B cell (primary cell): ENCODE data around the gene USP53. TPM values are rescaled to one million over a fixed set of nuclear protein-coding genes. Genes with fewer than 3 reads are reported as not detected.

Experiments used
- ATAC-seq: fragments of 200-7000 bp; cut with Tn5 transposase; one replicate; pipeline ENCODE4 v1.10.0; 2021; ENCODE audit warnings: low read depth, mild to moderate bottlenecking, moderate number of reproducible peaks, moderate library complexity
- CTCF ChIA-PET: fragments of 350-600 bp; sonication (Branson Sonifier 250); formaldehyde crosslinking; loops from one replicate; lab custom pipeline; 2021; ENCODE audit warnings: antibody characterized with exemption, inconsistent platforms; lab: Charles Lee
- POLR2A ChIA-PET: fragments of 350-600 bp; sonication (Branson Sonifier 250); formaldehyde crosslinking; loops from one replicate; lab custom pipeline; 2021; ENCODE audit warnings: antibody characterized with exemption; lab: Charles Lee
- DNase-seq: peaks from one replicate; pipeline ENCODE4 v3.0.0; 2013
- H2AFZ ChIP-seq: 2 replicates; pipeline ENCODE4 v1.6.1; 2012; ENCODE audit warnings: mild to moderate bottlenecking, low read depth, low read length; ENCODE audit not compliant: insufficient read depth, poor library complexity, severe bottlenecking
- H3K27ac ChIP-seq, 2 donors: 1 replicate in 1 of 2; 2 replicates in 1 of 2; pipeline ENCODE4 v1.5.1; 2012 to 2013; ENCODE audit warnings: low read length in 2 of 2, mild to moderate bottlenecking in 2 of 2, moderate library complexity in 1 of 2
- H3K27me3 ChIP-seq, 4 experiments: fragments of 200-600 bp in 1 of 4; sonication (generic) in 1 of 4; replicated peaks in 1 of 4; 1 replicate in 2 of 4; 2 replicates in 2 of 4; pipeline versions ENCODE4 v1.6.1 to v1.7.0; 2013 to 2016; ENCODE audit warnings: low read length in 3 of 4, mild to moderate bottlenecking in 2 of 4, mixed read lengths in 1 of 4, moderate library complexity in 1 of 4; ENCODE audit not compliant: insufficient read depth in 4 of 4, control insufficient read depth in 3 of 4; ENCODE audit errors: control extremely low read depth in 1 of 4
- H3K36me3 ChIP-seq, 2 experiments: replicated peaks in 1 of 2; 1 replicate in 1 of 2; 2 replicates in 1 of 2; pipeline versions ENCODE4 v1.6.1 to v1.7.1; 2013; ENCODE audit warnings: low read length in 1 of 2; ENCODE audit not compliant: insufficient read depth in 2 of 2, control insufficient read depth in 1 of 2; ENCODE audit errors: control extremely low read depth in 1 of 2, extremely low read depth in 1 of 2
- H3K4me1 ChIP-seq, 2 donors: fragments of 200-600 bp in 1 of 2; sonication (generic) in 1 of 2; 1 replicate in 1 of 2; 2 replicates in 1 of 2; pipeline versions ENCODE4 v1.5.1 to v1.6.1; 2013 to 2017; ENCODE audit warnings: low read length in 2 of 2; ENCODE audit not compliant: control insufficient read depth in 2 of 2, insufficient read depth in 2 of 2
- H3K4me2 ChIP-seq: replicated peaks from 2 replicates; pipeline ENCODE3; 2012; ENCODE audit warnings: mild to moderate bottlenecking, low read depth, low read length; ENCODE audit not compliant: poor library complexity, severe bottlenecking
- H3K4me3 ChIP-seq, 5 experiments: fragments of 200-600 bp in 1 of 5; sonication (generic) in 1 of 5; 1 replicate in 3 of 5; 2 replicates in 2 of 5; pipeline versions ENCODE4 v1.5.1 to v1.7.0; 2011 to 2016; ENCODE audit warnings: low read length in 4 of 5, mild to moderate bottlenecking in 4 of 5, low read depth in 2 of 5, control low read depth in 1 of 5, moderate library complexity in 1 of 5; ENCODE audit not compliant: insufficient read depth in 1 of 5; ENCODE audit errors: control extremely low read depth in 1 of 5, extremely low read depth in 1 of 5
- H3K79me2 ChIP-seq: fragments of 200-600 bp; sonication (generic); one replicate; pipeline ENCODE4 v1.6.0; 2016; ENCODE audit warnings: low read length; ENCODE audit not compliant: control insufficient read depth, insufficient read depth
- H3K9ac ChIP-seq: fragments of 200-600 bp; sonication (generic); 2 replicates; pipeline ENCODE4 v1.6.1; 2017; ENCODE audit warnings: mild to moderate bottlenecking, low read length, moderate library complexity
- H3K9me3 ChIP-seq, 3 donors: one replicate each; pipeline versions ENCODE4 v1.6.1 to v1.7.1; 2013; ENCODE audit warnings: low read length in 2 of 3; ENCODE audit not compliant: control insufficient read depth in 2 of 3, insufficient read depth in 1 of 3; ENCODE audit errors: control extremely low read depth in 1 of 3
- H4K20me1 ChIP-seq: 2 replicates; pipeline ENCODE4 v1.6.0; 2012; ENCODE audit warnings: mild to moderate bottlenecking, low read length; ENCODE audit not compliant: insufficient read depth, control insufficient read depth, poor library complexity, severe bottlenecking
- H3K27ac Mint-ChIP-seq: one replicate; pipeline ENCODE4 v1.8.0; 2021; ENCODE audit warnings: mixed read lengths
- H3K27me3 Mint-ChIP-seq: one replicate; pipeline ENCODE4 v1.8.0; 2021; ENCODE audit warnings: mixed read lengths
- H3K4me1 Mint-ChIP-seq: one replicate; pipeline ENCODE4 v1.8.0; 2021; ENCODE audit warnings: mixed read lengths
- H3K4me3 Mint-ChIP-seq: one replicate; pipeline ENCODE4 v1.8.0; 2021; ENCODE audit warnings: mixed read lengths
- H3K9me3 Mint-ChIP-seq: one replicate; pipeline ENCODE4 v1.8.0; 2022; ENCODE audit warnings: mixed read lengths; ENCODE audit not compliant: insufficient read depth
- CTCF ChIP-seq: fragments of 200-600 bp; IDR thresholded peaks from one replicate; pipeline ENCODE4 v1.8.0; 2022; ENCODE audit warnings: antibody characterized with exemption, mild to moderate bottlenecking
- EZH2 ChIP-seq: IDR thresholded peaks from 2 replicates; pipeline ENCODE4 v1.6.1; 2012; ENCODE audit warnings: borderline replicate concordance, low read depth, mild to moderate bottlenecking, moderate library complexity, low read length; ENCODE audit not compliant: insufficient read depth, poor library complexity, severe bottlenecking
- WGBS: methylation state at CpG from one replicate; pipeline ENCODE4 v1.1.5; 2013; ENCODE audit warnings: missing lambda C conversion rate; ENCODE audit not compliant: insufficient coverage; 5-methylcytosine and 5-hydroxymethylcytosine counted together
- intact Hi-C: fragments of 100-400 bp; cut with micrococcal nuclease; formaldehyde crosslinking; loops from one replicate; pipeline ENCODE4 v1.10.0; 2022
- polyA plus RNA-seq: library from polyadenylated mRNA; depleted of rRNA; stranded (reverse); fragments of >200 nt; gene quantifications from 2 replicates; pipeline ENCODE4 v1.2.3, GENCODE V29; 2012
- total RNA-seq, 2 donors: library from RNA; stranded (reverse); fragments of 120-200 nt in 1 of 2; gene quantifications; 1 replicate in 1 of 2; 2 replicates in 1 of 2; pipeline versions ENCODE4 v1.2.3 to v1.2.4, GENCODE V29; 2013 to 2022

The USP53 gene
- total and polyA plus RNA-seq, 2 donors (not counting 1 experiment from before 2014, with no cell fraction given): 12.9 to 45.0 TPM

GRCh38 chr4:119231491-119231890 is 19.0 kb downstream of the USP53 start:
- Mint-ChIP-seq H3K4me1 (peaks cover 32% of the 10 kb centered on the region), H3K27me3 (no peaks in the 10 kb centered on the region), H3K4me3 (no peak overlapping the region), H3K9me3 (no peaks in the 10 kb centered on the region), H3K27ac (no peak overlapping the region)
- H3K79me2 ChIP-seq: no peaks in the 10 kb centered on the region
- intact Hi-C loops: loop anchor here (5.0 kb wide), 1 partner anchor 36 kb away; no protein-coding TSS in a partner anchor
- H4K20me1 ChIP-seq: no peaks in the 10 kb centered on the region
- H3K4me2 ChIP-seq: no peak overlapping the region
- no peak for ATAC-seq
- no peaks in the 10 kb centered on the region for H3K27me3 ChIP-seq
- H3K9ac ChIP-seq: no peak overlapping the region
- H3K36me3 ChIP-seq: no peaks in the 10 kb centered on the region
- WGBS: 100% methylated on average over 2 of the region's 3 CpGs
- TF ChIP-seq CTCF (no peak), EZH2 (no peak)
- no peak overlapping the region for H3K4me3 ChIP-seq
- H3K27ac ChIP-seq: no peak overlapping the region
- H3K4me1 ChIP-seq: peaks cover 6 to 8% of the 10 kb centered on the region in 2 donors
- POLR2A ChIA-PET: no interaction called here
- CTCF ChIA-PET: no interaction called here
- no peaks in the 10 kb centered on the region for H3K9me3 ChIP-seq
- H2AFZ ChIP-seq: no peak overlapping the region
- no peak for DNase-seq

- Histone ChIP-seq H3K9me3 (no peaks in the 10 kb centered on the region), H3K27ac (no peak overlapping the region), H3K4me1 (peaks cover 6 to 8% of the 10 kb centered on the region in 2 donors), H3K4me3 (no peak overlapping the region), H3K9ac (no peak overlapping the region), H3K36me3 (no peaks in the 10 kb centered on the region), H2AFZ (no peak overlapping the region), H3K27me3 (no peaks in the 10 kb centered on the region), H4K20me1 (no peaks in the 10 kb centered on the region), H3K79me2 (no peaks in the 10 kb centered on the region), H3K4me2 (no peak overlapping the region)
- H3K4me1 Mint-ChIP-seq: peaks cover 39% of the 10 kb centered on the region
- WGBS: no CpG with 5 or more reads among the region's 1 CpG
- CTCF ChIA-PET: no interaction called here
- intact Hi-C loops: loop anchor here (5.0 kb wide), 1 partner anchor 35 kb away; no protein-coding TSS in a partner anchor
- no peak overlapping the region for H3K4me3 Mint-ChIP-seq
- no peaks in the 10 kb centered on the region for H3K9me3 Mint-ChIP-seq
- H3K27ac Mint-ChIP-seq: no peak overlapping the region
- ATAC-seq: no peak
- no peak for DNase-seq
- no peaks in the 10 kb centered on the region for H3K27me3 Mint-ChIP-seq
- POLR2A ChIA-PET: no interaction called here
- no peak for TF ChIP-seq CTCF
- no peak for TF ChIP-seq EZH2
Observed at GRCh38 chr4:119232286-119232685, 19.8 kb downstream of the USP53 start.
